ENCODE results near the gene EYA3. TPM values are rescaled to one million over a fixed set of nuclear protein-coding genes. Genes with fewer than 3 reads are reported as not detected.

The EYA3 gene
- total RNA-seq, 6 experiments from 2014 or later = 24.2 to 31.3 (median 27.8) TPM

- no peaks in the 10 kb centered on the region for H3K9me3 Mint-ChIP-seq
- no peak overlapping the region for H3K27ac Mint-ChIP-seq
- no peak overlapping the region for H3K4me3 Mint-ChIP-seq
- H3K27me3 Mint-ChIP-seq (ENCODE audit: insufficient read depth) = no peaks in the 10 kb centered on the region
- H3K4me1 Mint-ChIP-seq (ENCODE audit: low read depth) = peaks cover 35% of the 10 kb centered on the region
- no peaks in the 10 kb centered on the region for H3K36me3 Mint-ChIP-seq (ENCODE audit: low read depth)
- TF ChIP-seq CTCF (IDR thresholded peaks at IDR 0.05) = no peak
- DNase-seq = no peak
Measured at GRCh38 chr1:28056129-28056925, 32.1 kb downstream of the EYA3 start.

- Mint-ChIP-seq H3K4me1 (ENCODE audit: low read depth) (peaks cover 15% of the 10 kb centered on the region), H3K27me3 (ENCODE audit: insufficient read depth) (no peaks in the 10 kb centered on the region), H3K4me3 (no peak overlapping the region), H3K27ac (peak overlapping the region; percentile 21; the same call in 1 of the 2 replicates), H3K36me3 (ENCODE audit: low read depth) (peaks cover 9% of the 10 kb centered on the region; the same call in 1 of the 2 replicates), H3K9me3 (no peaks in the 10 kb centered on the region)
- TF ChIP-seq CTCF (IDR thresholded peaks at IDR 0.05) = no peak
- no peak for DNase-seq
Measured at GRCh38 chr1:28050776-28051175, 37.6 kb downstream of the EYA3 start.

GRCh38 chr1:28046716-28047115 lies 41.7 kb downstream of the EYA3 start:
- Mint-ChIP-seq H3K27ac (peak overlapping the region; percentile 52; the same call in 1 of the 2 replicates), H3K9me3 (no peaks in the 10 kb centered on the region)

GRCh38 chr1:28045777-28046176 lies 42.6 kb downstream of the EYA3 start:
- H3K27ac Mint-ChIP-seq = peak overlapping the region; percentile 42
- H3K36me3 Mint-ChIP-seq (ENCODE audit: low read depth) = peaks cover 20% of the 10 kb centered on the region
- no peak for DNase-seq
- no peaks in the 10 kb centered on the region for H3K9me3 Mint-ChIP-seq
- TF ChIP-seq CTCF (IDR thresholded peaks at IDR 0.05) = no peak
- H3K4me1 Mint-ChIP-seq (ENCODE audit: low read depth) = peaks cover 20% of the 10 kb centered on the region
- no peak overlapping the region for H3K4me3 Mint-ChIP-seq
- no peaks in the 10 kb centered on the region; the same call in 1 of the 2 replicates for H3K27me3 Mint-ChIP-seq (ENCODE audit: insufficient read depth)

More at GRCh38 chr1:28046716-28047115, 41.7 kb downstream of the EYA3 start:
- H3K4me1 Mint-ChIP-seq (ENCODE audit: low read depth) = peaks cover 20% of the 10 kb centered on the region
- peaks cover 16% of the 10 kb centered on the region for H3K36me3 Mint-ChIP-seq (ENCODE audit: low read depth)
- no peaks in the 10 kb centered on the region; the same call in 1 of the 2 replicates for H3K27me3 Mint-ChIP-seq (ENCODE audit: insufficient read depth)
- no peak for DNase-seq
- H3K4me3 Mint-ChIP-seq = no peak overlapping the region
- no peak for TF ChIP-seq CTCF (IDR thresholded peaks at IDR 0.05)

- no peak overlapping the region for H3K4me3 Mint-ChIP-seq
- no peaks in the 10 kb centered on the region; the same call in 1 of the 2 replicates for H3K27me3 Mint-ChIP-seq (ENCODE audit: insufficient read depth)
- no peak for TF ChIP-seq CTCF (IDR thresholded peaks at IDR 0.05)
- H3K4me1 Mint-ChIP-seq (ENCODE audit: low read depth) = peaks cover 29% of the 10 kb centered on the region
- H3K9me3 Mint-ChIP-seq = no peaks in the 10 kb centered on the region
- H3K36me3 Mint-ChIP-seq (ENCODE audit: low read depth) = peaks cover 32% of the 10 kb centered on the region
- no peak for DNase-seq
- no peak overlapping the region for H3K27ac Mint-ChIP-seq
Measured at GRCh38 chr1:28044399-28044798, 44.0 kb downstream of the EYA3 start.

Data from HFFc6 (cell line).